ENCODE data around the gene PTPRN2.

PTPRN2 gene

DNA sequence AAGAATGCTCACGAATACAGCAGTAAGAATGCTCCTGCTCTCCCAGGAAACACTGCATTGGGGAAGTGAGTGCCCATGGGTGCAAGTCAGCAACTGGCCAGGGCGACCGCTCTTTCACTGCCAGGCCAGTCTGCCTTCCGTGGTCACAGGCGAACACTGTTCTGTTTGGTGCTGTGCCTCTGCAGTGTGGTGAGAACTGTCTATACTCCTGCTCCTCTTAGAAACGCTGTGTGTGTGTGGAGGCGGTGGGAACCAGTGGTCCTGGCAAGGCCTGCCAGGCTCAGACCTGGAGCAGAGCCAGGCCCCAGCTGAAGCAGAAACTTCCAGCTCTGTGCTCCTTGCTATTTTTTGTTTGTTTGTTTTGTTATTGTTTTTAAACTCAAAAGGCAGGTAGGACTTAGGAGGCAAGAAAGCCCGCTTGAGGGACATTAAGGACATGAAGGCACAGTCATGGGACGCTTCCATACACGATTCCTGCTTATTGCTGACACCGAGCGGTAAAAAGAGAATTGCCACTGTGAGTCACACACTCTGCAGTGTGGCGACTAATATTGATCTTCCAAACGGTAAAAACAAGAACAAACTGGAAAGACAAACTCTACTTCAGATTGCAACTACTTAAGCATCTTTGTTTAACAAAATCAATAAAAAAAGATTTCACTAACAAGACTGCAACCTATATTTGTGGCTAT lies 820.0 kb downstream of the PTPRN2 start:
- no peak for DNase-seq

DNA sequence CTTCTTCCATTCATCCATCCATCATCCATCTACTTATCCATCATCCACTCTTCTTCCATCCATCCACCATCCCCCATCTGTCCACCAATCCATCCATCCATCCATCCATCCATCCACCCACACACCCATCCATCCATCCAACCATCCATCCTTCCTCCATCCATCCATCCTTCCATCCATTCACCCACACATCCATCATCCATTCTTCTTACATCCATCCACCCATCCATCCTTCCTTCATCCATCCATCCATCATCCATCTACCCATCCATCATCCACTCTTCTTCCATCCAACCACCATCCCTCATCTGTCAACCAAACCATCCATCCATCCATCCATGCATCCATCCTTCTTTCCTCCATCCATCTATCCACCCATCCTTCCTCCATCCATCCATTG lies 821.5 kb downstream of the PTPRN2 start:
- DNase-seq: no peak

GRCh38 chr7:157764946-157765537 lies 822.6 kb downstream of the PTPRN2 start:
- DNase-seq: no peak

DNA sequence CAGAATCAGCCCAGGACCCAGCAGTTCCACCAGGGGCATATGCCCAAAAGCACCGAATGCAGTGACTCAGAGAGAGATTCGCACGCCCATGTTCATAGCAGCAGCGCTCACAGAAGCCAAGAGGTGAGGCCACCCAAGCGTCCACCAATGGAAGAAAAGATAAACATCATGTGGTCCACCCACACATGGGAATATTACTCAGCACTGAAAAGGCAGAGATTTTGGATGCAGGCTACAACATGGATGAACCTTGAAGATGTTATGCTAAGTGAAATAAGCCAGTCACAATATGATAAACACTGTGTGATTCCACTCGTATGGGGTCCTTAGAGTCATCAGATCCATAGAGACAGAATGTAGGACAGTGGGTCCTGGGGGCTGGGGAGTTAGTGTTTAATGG lies 823.4 kb downstream of the PTPRN2 start:
- DNase-seq: no peak

DNA sequence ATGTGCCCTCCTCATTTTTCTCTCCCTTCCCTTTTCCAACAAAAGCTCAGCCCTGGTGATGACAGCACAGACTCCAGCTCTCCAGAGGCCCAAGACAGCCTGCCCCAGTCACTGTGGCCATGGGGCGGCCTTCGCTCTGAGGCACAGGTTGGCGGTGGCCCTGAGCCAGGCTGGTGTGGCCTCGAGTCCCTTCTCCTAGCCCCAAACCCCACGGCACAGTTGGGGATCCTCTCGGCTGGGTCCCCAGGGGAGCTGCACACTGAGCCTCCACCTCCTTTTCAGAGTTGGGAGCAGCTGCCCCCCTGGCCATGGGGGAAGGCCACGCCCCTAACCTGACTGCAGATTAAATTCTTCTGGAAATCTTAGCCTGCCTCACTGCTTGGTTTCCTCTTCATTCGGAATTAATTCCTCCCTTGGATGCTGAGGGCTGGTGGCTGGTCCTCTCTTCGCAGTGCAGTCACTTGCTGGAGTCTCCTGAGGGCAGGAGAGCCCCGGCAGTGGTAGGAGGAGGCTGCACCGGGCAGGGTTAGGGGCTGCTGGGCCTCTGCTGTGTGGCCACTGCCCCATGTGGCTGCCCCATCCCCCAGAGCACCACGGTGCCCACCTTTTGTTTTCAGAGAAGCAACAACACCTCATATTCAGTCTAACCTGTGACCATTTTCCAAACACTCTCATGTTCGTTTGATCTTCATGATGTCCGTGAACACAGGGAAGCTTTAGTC lies 824.2 kb downstream of the PTPRN2 start:
- no peak for DNase-seq

DNA sequence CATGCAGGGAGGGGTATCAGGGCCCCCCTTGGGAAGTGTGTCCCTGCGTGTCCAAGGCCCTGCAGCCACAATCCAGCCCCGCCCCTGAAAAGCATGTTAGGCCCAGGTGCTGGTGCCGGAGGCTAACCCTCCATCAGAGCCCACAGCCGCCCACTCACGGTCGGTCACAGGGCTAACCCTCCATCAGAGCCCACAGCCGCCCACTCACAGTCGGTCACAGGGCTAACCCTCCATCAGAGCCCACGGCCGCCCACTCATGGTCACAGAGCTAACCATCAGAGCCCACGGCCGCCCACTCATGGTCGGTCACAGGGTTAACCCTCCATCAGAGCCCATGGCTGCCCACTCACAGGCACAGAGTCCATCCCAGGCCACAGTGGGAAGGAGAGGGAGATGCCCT lies 824.8 kb downstream of the PTPRN2 start:
- DNase-seq: no peak

- DNase-seq: no peak
Observed at GRCh38 chr7:157760004-157760730, 827.5 kb downstream of the PTPRN2 start.

DNA sequence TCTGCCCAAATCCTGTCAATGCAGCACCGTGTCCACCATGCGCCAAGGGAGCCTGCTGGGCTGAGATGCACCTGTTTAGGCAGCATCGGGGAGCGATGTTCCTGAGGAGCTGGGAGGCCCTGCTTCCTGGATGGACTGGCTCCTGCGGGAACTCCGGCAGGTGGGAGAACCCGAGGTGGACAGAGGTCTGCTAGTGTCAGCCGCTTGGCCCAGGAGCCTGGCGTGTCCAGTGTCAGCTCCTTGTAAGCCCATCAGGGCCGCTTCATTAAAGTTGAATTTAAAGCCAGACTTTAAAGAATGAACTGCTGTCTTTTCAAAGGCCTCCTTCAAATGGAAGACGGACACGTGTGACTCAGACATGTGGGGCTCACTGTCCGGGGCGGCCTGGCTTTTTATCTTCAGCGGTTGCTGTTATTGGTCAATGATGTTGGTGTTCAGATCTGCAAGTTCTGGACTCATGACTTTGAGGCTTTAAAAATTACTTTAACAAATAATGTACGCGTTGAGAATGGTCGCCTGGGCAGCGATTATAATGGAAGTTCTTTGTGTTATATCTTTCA lies 828.3 kb downstream of the PTPRN2 start:
- no peak for DNase-seq

DNA sequence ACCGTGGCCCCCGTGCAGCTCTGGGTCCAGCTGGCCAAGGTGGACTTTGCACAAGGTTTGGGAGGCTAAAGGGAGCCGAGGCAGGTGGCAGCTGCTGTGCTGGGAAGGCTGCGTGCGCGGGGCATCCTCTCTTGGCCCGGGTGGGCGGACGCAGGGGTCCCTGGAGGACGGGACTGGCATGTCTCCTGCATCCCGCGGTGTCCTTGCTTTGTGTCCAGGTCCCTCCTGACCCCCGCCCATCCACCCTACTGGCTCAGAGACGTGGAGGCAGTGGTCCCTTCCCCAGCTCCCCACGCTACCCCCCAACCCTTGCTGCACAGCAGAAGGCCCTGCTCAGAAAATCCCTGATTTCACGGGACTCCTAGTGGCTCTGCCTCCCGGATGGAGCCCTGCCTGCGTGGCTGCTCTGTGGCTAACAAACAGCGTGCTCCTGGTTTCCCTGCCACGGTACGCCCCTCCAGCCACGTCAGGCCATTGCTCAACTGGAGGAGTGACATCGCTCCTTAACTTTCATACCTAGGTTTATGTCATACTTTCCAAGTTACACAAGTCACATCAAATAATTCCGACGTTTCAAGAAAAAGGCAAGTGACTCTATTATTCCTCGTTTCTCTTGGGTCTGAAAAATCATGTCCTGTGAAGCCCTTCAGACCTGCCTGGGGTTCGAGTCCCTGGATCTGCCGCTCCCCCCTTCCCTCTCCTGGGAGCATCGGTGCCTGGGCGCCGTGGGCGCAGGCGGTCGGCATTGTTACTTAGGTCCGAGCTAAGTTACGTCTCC lies 829.0 kb downstream of the PTPRN2 start:
- DNase-seq: no peak

- no peak for DNase-seq
Observed at GRCh38 chr7:157757776-157758467, 829.7 kb downstream of the PTPRN2 start.

GRCh38 chr7:157757211-157757610 lies 830.4 kb downstream of the PTPRN2 start:
- no peak for DNase-seq

- DNase-seq: no peak
Observed at GRCh38 chr7:157755741-157756140, 831.9 kb downstream of the PTPRN2 start.

- no peak for DNase-seq
Observed at GRCh38 chr7:157754416-157754790, 833.2 kb downstream of the PTPRN2 start.

DNA sequence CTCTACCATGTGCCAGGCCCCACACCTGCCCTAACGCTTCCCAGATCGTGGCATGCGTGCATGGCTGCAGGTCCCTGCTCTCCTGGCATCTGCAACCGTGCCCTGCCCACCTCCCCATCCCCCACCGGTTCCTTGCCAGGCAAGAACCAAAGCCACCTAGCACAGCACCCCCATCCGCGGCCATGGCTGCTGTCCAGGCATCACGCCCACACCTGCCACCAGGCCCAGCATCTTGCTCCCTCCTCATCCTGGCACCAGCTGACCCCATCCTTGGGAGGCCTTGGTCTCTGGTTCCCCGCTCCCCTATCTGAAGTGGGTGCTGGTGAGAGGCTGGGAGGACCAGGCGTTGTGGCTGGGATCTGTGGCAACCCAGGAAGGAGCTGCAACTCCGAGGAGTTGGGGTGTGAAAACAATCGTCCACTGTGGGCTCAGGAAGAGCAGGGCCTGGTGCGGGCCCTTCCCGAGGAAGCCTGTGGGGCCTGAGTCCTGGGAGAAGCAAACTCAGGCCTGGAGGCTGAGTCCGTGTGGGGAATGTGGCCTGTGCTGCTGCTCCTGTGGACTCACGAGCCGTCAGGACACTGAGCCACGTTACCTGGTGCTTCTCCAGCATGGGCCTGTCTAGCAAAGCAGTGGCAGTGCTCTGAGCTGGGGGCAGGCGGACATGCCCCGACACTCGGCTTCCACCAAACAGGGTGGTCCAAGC lies 833.8 kb downstream of the PTPRN2 start:
- DNase-seq: no peak

DNA sequence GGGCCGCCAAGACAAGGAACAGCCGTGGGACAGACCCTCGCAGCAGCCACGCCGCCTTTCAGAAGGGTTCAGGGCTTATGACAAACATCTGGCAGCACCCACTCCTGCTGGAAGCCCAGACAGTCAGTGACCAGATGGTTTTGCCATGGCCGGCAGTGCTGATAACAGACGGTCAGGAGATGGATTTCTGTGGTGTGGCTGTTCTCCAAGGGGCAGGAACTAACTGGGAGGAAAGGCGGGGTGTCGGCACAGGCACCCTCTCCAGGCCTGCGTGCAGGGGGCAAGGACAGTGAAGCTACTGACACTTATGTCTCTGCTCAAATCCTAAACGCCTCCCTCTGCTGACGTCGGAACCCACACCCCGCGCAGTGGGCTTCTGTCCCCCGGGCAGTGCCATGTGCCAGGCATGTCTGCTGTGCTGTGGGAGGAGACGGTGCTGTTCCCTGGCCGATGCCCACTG lies 834.8 kb downstream of the PTPRN2 start:
- DNase-seq: no peak

DNA sequence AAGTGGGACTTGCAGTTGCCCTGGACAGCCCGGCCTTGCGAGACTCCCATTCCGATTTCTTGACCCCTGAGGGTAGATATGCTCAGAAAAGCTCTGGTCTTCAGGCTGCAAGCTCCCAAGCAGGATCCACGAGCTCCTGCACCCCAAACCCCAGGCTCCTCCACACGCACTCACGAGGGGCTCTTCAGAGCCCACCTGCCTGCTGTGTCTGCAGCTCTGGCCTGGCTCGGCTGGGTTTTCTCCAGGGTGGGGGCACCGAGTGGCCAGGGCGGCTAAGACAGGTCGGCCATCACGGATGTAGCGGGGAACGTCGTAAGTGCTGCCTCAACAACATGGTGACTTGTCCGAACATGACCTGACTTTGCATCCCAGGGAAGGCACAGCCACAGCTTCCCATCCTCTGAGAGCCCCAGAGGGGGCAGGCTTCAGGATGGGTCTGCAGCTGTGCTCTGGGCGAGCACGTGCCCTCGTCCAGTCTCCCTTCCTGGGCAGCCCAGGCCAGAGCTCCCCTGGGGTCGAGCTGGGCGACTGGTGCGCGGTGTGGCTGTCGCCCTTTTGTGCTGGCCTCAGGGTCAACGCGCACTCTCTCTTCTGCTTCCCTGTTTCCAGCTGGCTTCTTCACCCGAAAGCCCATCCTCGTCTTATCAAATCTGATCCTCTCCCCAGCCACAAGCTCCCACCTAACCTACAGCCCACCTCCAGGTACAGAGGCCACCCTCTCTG lies 835.5 kb downstream of the PTPRN2 start:
- no peak for DNase-seq

GRCh38 chr7:157751406-157751805 lies 836.2 kb downstream of the PTPRN2 start:
- no peak for DNase-seq

DNA sequence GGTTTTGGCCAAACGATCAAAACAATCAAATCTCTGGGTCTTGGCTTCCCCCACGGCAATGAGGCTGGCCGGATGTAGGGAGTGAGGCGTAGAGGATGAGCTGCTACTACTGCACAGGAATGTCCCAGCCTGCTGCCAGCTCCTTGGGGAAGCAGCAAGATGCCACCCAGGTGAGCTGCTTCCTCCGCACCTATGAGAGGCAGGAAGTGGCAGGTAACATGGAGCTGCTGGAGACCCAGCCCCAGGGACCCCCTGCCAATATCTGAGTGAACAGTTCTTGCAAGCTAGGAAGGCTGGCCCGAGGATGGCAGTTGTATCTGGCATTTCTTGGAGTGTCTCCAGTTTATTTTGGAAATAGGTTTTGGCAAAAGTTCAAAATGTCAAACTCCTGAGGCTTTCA lies 837.3 kb downstream of the PTPRN2 start:
- DNase-seq: no peak

DNA sequence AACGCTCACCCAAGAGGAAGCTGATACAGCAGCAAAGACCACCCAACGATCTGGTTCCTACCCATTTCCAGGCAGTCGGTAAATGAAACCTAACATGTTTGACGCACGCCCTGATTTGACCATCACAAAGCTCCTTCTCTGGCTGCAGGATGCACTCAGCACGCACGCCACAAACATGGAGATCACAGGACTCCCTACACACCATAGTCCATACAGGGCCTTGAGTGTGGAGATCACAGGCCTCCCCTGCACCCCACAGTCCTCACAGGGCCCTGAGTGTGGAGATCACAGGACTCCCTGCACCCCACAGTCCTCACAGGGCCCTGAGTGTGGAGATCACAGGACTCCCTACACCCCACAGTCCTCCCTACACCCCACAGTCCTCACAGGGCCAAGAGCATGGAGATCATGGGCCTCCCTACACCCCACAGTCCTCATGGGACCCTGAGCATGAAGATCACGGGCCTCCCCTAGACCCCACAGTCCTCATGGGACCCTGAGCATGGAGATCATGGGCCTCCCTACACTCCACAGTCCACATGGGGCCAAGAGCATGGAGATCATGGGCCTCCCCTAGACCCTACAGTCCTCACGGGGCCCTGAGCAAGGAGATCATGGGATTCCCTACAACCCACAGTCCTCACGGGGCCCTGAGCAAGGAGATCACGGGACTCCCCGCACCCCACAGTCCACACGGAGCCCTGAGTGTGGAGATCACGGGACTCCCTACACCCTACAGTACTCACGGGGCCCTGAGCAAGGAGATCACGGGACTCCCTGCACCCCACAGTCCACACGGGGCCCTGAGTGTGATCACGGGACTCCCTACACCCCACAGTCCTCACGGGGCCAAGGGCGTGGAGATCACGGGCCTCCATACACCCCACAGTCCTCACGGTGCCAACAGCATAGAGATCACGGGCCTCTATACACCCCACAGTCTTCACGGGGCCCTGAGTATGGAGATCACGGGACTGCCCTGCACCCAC lies 841.6 kb downstream of the PTPRN2 start:
- no peak for DNase-seq
